ENCODE results near the gene TCAP.
"Not testable (repeated sequence)": the region's sequence is repeated elsewhere in the genome, so short reads cannot be mapped to it uniquely, and the experiment has no call there.

TCAP gene

GRCh38 chr17:39702901-39703893 is 38.0 kb downstream of the TCAP start:
- Histone ChIP-seq H3K4me3 (no peak overlapping the region), H3K4me2 (peak overlapping the region; percentile 92), H3K36me3 (no peaks in the 10 kb centered on the region), H4K20me1 (no peaks in the 10 kb centered on the region), H3K9ac (no peak overlapping the region), H3K9me3 (no peaks in the 10 kb centered on the region), H3K27me3 (peaks cover 39% of the 10 kb centered on the region), H3K27ac (no peak overlapping the region), H3K4me1 (peaks cover 51% of the 10 kb centered on the region)
- no peak for TF ChIP-seq Cebpa-rat (IDR thresholded peaks at IDR 0.05)

- H3K4me1 ChIP-seq, result peaks cover 58% of the 10 kb centered on the region
- H3K4me2 ChIP-seq, result peak overlapping the region; percentile 92
- no peaks in the 10 kb centered on the region for H4K20me1 ChIP-seq
- no peak overlapping the region for H3K4me3 ChIP-seq
- TF ChIP-seq Cebpa-rat (IDR thresholded peaks at IDR 0.05), result no peak
- no peak overlapping the region for H3K27ac ChIP-seq
- peaks cover 32% of the 10 kb centered on the region for H3K27me3 ChIP-seq
- no peaks in the 10 kb centered on the region for H3K9me3 ChIP-seq
- no peaks in the 10 kb centered on the region for H3K36me3 ChIP-seq
- no peak overlapping the region for H3K9ac ChIP-seq
These were observed 38.8 kb downstream of the TCAP start for GRCh38 chr17:39703913-39704312.

GRCh38 chr17:39704821-39705551 is 39.8 kb downstream of the TCAP start:
- H3K4me3 ChIP-seq, result 0 out of 2 replicates have a peak overlapping the region, but pooled peaks have one; percentile 22
- peak overlapping the region; percentile 71 for H3K9ac ChIP-seq
- no peaks in the 10 kb centered on the region for H3K36me3 ChIP-seq
- no peaks in the 10 kb centered on the region for H4K20me1 ChIP-seq
- TF ChIP-seq Cebpa-rat (IDR thresholded peaks at IDR 0.05), result no peak
- peaks cover 69% of the 10 kb centered on the region for H3K4me1 ChIP-seq
- no peaks in the 10 kb centered on the region for H3K9me3 ChIP-seq
- H3K4me2 ChIP-seq, result peak overlapping the region; percentile 92
- H3K27ac ChIP-seq, result peak overlapping the region; percentile 70
- H3K27me3 ChIP-seq, result peaks cover 21% of the 10 kb centered on the region

GRCh38 chr17:39705786-39706348 is 40.7 kb downstream of the TCAP start:
- peak overlapping the region; percentile 92 for H3K4me2 ChIP-seq
- peaks cover 77% of the 10 kb centered on the region for H3K4me1 ChIP-seq
- H3K9ac ChIP-seq, result peak overlapping the region; percentile 71

GRCh38 chr17:39706383-39706782 is 41.2 kb downstream of the TCAP start:
- Histone ChIP-seq H3K27ac (peak overlapping the region; percentile 70; the same call in 1 of the 2 replicates), H3K9ac (no peak overlapping the region), H3K4me3 (no peak overlapping the region), H3K27me3 (peaks cover 7% of the 10 kb centered on the region), H3K9me3 (no peaks in the 10 kb centered on the region), H3K4me1 (peaks cover 83% of the 10 kb centered on the region), H3K4me2 (peak overlapping the region; percentile 92), H3K36me3 (no peaks in the 10 kb centered on the region), H4K20me1 (no peaks in the 10 kb centered on the region)
- no peak for TF ChIP-seq Cebpa-rat (IDR thresholded peaks at IDR 0.05)

More at GRCh38 chr17:39705786-39706348, 40.7 kb downstream of the TCAP start:
- Histone ChIP-seq H3K27ac (peak overlapping the region; percentile 70), H3K9me3 (no peaks in the 10 kb centered on the region), H3K36me3 (no peaks in the 10 kb centered on the region), H3K4me3 (0 out of 2 replicates have a peak overlapping the region, but pooled peaks have one; percentile 22), H4K20me1 (no peaks in the 10 kb centered on the region), H3K27me3 (peaks cover 12% of the 10 kb centered on the region)
- no peak for TF ChIP-seq Cebpa-rat (IDR thresholded peaks at IDR 0.05)

GRCh38 chr17:39706921-39707337 is 41.8 kb downstream of the TCAP start:
- no peaks in the 10 kb centered on the region for H4K20me1 ChIP-seq
- no peak overlapping the region; the same call in 1 of the 2 replicates for H3K9ac ChIP-seq
- H3K4me2 ChIP-seq, result peak overlapping the region; percentile 92
- H3K27ac ChIP-seq, result no peak overlapping the region
- peaks cover 88% of the 10 kb centered on the region for H3K4me1 ChIP-seq
- no peak overlapping the region for H3K4me3 ChIP-seq
- H3K9me3 ChIP-seq, result no peaks in the 10 kb centered on the region
- H3K36me3 ChIP-seq, result no peaks in the 10 kb centered on the region
- TF ChIP-seq Cebpa-rat (IDR thresholded peaks at IDR 0.05), result no peak
- peaks cover 2% of the 10 kb centered on the region; the same call in 1 of the 2 replicates for H3K27me3 ChIP-seq

- no peaks in the 10 kb centered on the region for H3K36me3 ChIP-seq
- no peak for TF ChIP-seq Cebpa-rat (IDR thresholded peaks at IDR 0.05)
- H3K27me3 ChIP-seq, result no peaks in the 10 kb centered on the region
- H3K4me3 ChIP-seq, result peak overlapping the region; percentile 32; the same call in 1 of the 2 replicates
- peak overlapping the region; percentile 92 for H3K4me2 ChIP-seq
- H3K27ac ChIP-seq, result peak overlapping the region; percentile 77
- H3K4me1 ChIP-seq, result peaks cover 87% of the 10 kb centered on the region
- no peaks in the 10 kb centered on the region for H4K20me1 ChIP-seq
- no peaks in the 10 kb centered on the region for H3K9me3 ChIP-seq
- peak overlapping the region; percentile 62 for H3K9ac ChIP-seq
These were observed 44.3 kb downstream of the TCAP start for GRCh38 chr17:39709319-39709997.

- no peak for TF ChIP-seq Cebpa-rat (IDR thresholded peaks at IDR 0.05)
- H3K9ac ChIP-seq, result peak overlapping the region; percentile 62
- H3K36me3 ChIP-seq, result no peaks in the 10 kb centered on the region
These were observed 45.1 kb downstream of the TCAP start for GRCh38 chr17:39709998-39710964.

GRCh38 chr17:39711071-39711470 is 45.9 kb downstream of the TCAP start:
- not testable (repeated sequence) for H3K9me3 ChIP-seq, H3K9ac ChIP-seq, H3K27me3 ChIP-seq, H4K20me1 ChIP-seq, H3K27ac ChIP-seq, H3K4me3 ChIP-seq, H3K36me3 ChIP-seq
- H3K4me1 ChIP-seq, result peaks cover 74% of the 10 kb centered on the region
- H3K4me2 ChIP-seq, result peak overlapping the region; percentile 92

More at GRCh38 chr17:39709998-39710964, 45.1 kb downstream of the TCAP start:
- Histone ChIP-seq H3K9me3 (no peaks in the 10 kb centered on the region), H4K20me1 (no peaks in the 10 kb centered on the region), H3K27ac (peak overlapping the region; percentile 77), H3K4me2 (peak overlapping the region; percentile 92), H3K4me3 (peak overlapping the region; percentile 32; the same call in 1 of the 2 replicates), H3K4me1 (peaks cover 78% of the 10 kb centered on the region), H3K27me3 (no peaks in the 10 kb centered on the region)

Data from BLaER1 (cell line).